ENCODE results near the gene SPTBN4.
A peak's percentile ranks its signal among the peaks of the same experiment; 100 is the strongest.
"Not testable (repeated sequence)": the region's sequence is repeated elsewhere in the genome, so short reads cannot be mapped to it uniquely, and the experiment has no call there.

SPTBN4 gene

DNA sequence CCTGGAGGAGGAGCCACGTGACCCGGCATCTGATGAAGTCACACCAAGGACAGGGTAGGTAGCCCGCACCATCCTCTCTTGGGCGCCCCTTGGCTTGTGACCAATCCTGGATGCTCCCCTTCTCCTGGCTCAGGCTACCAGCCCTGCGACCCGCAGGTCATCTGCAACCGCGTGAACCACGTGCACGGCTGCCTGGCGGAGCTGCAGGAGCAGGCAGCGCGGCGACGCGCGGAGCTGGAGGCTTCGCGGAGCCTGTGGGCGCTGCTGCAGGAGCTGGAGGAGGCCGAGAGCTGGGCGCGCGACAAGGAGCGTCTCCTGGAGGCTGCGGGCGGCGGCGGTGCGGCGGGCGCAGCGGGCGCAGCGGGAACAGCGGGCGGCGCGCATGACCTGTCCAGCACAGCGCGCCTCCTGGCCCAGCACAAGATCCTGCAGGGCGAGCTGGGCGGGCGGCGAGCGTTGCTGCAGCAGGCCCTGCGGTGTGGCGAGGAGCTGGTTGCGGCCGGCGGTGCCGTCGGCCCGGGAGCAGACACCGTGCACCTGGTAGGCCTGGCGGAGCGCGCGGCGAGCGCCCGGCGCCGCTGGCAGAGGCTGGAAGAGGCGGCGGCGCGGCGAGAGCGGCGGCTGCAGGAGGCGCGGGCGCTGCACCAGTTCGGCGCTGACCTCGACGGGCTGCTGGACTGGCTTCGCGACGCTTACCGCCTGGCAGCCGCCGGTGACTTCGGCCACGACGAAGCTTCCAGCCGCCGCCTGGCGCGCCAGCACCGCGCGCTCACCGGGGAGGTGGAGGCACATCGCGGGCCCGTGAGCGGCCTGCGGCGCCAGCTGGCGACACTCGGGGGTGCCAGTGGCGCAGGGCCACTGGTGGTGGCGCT, 45.9 kb downstream of the SPTBN4 start:
- Histone ChIP-seq H3K36me3 (ENCODE audit: insufficient read depth, low read length) (no peaks in the 10 kb centered on the region), H3K4me2 (ENCODE audit: low read length) (peak overlapping the region; percentile 56), H3K27me3 (ENCODE audit: control insufficient read depth, insufficient read depth, low read length) (peaks cover 43% of the 10 kb centered on the region), H3K9ac (ENCODE audit: low read depth, low read length) (no peak overlapping the region), H3K4me3 (ENCODE audit: low read length) (no peak overlapping the region), H3K9me3 (replicated peaks; ENCODE audit: low read length) (no peaks in the 10 kb centered on the region), H3K4me1 (ENCODE audit: control insufficient read depth, insufficient read depth, low read length) (peaks cover 3% of the 10 kb centered on the region)

DNA sequence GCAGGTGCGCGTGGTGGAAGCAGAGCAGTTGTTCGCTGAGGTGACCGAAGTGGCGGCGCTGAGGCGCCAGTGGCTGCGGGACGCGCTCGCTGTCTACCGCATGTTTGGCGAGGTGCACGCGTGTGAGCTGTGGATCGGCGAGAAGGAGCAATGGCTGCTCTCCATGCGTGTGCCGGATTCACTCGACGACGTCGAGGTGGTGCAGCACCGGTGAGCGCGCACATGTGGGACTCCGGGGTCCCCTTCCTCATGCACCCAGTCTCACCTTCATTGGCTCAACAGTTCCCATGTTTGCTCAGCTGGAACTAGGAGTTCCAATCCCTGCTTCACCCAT, 46.5 kb downstream of the SPTBN4 start:
- no peak overlapping the region for H3K9ac ChIP-seq (ENCODE audit: low read depth, low read length)
- H3K27me3 ChIP-seq (ENCODE audit: control insufficient read depth, insufficient read depth, low read length), result peaks cover 39% of the 10 kb centered on the region
- H3K4me3 ChIP-seq (ENCODE audit: low read length), result no peak overlapping the region
- H3K36me3 ChIP-seq (ENCODE audit: insufficient read depth, low read length), result no peaks in the 10 kb centered on the region
- no peaks in the 10 kb centered on the region for H3K9me3 ChIP-seq (replicated peaks; ENCODE audit: low read length)
- H3K4me2 ChIP-seq (ENCODE audit: low read length), result peak overlapping the region; percentile 56
- peaks cover 3% of the 10 kb centered on the region for H3K4me1 ChIP-seq (ENCODE audit: control insufficient read depth, insufficient read depth, low read length)

- no peaks in the 10 kb centered on the region for H3K9me3 ChIP-seq (replicated peaks; ENCODE audit: low read length)
- no peak overlapping the region for H3K9ac ChIP-seq (ENCODE audit: low read depth, low read length)
- H3K4me1 ChIP-seq (ENCODE audit: control insufficient read depth, insufficient read depth, low read length), result peaks cover 3% of the 10 kb centered on the region
- H3K27me3 ChIP-seq (ENCODE audit: control insufficient read depth, insufficient read depth, low read length), result peaks cover 39% of the 10 kb centered on the region
- H3K4me3 ChIP-seq (ENCODE audit: low read length), result no peak overlapping the region
- H3K4me2 ChIP-seq (ENCODE audit: low read length), result no peak overlapping the region
- H3K36me3 ChIP-seq (ENCODE audit: insufficient read depth, low read length), result no peaks in the 10 kb centered on the region
Measured at GRCh38 chr19:40513741-40514315, 47.0 kb downstream of the SPTBN4 start.

GRCh38 chr19:40517248-40517647, 50.4 kb downstream of the SPTBN4 start:
- no peak overlapping the region for H3K4me3 ChIP-seq (ENCODE audit: low read length)
- no peak overlapping the region for H3K9ac ChIP-seq (ENCODE audit: low read depth, low read length)
- H3K4me1 ChIP-seq (ENCODE audit: control insufficient read depth, insufficient read depth, low read length), result peaks cover 3% of the 10 kb centered on the region
- H3K4me2 ChIP-seq (ENCODE audit: low read length), result no peak overlapping the region
- no peaks in the 10 kb centered on the region for H3K36me3 ChIP-seq (ENCODE audit: insufficient read depth, low read length)
- peaks cover 42% of the 10 kb centered on the region for H3K27me3 ChIP-seq (ENCODE audit: control insufficient read depth, insufficient read depth, low read length)
- H3K9me3 ChIP-seq (replicated peaks; ENCODE audit: low read length), result no peaks in the 10 kb centered on the region

DNA sequence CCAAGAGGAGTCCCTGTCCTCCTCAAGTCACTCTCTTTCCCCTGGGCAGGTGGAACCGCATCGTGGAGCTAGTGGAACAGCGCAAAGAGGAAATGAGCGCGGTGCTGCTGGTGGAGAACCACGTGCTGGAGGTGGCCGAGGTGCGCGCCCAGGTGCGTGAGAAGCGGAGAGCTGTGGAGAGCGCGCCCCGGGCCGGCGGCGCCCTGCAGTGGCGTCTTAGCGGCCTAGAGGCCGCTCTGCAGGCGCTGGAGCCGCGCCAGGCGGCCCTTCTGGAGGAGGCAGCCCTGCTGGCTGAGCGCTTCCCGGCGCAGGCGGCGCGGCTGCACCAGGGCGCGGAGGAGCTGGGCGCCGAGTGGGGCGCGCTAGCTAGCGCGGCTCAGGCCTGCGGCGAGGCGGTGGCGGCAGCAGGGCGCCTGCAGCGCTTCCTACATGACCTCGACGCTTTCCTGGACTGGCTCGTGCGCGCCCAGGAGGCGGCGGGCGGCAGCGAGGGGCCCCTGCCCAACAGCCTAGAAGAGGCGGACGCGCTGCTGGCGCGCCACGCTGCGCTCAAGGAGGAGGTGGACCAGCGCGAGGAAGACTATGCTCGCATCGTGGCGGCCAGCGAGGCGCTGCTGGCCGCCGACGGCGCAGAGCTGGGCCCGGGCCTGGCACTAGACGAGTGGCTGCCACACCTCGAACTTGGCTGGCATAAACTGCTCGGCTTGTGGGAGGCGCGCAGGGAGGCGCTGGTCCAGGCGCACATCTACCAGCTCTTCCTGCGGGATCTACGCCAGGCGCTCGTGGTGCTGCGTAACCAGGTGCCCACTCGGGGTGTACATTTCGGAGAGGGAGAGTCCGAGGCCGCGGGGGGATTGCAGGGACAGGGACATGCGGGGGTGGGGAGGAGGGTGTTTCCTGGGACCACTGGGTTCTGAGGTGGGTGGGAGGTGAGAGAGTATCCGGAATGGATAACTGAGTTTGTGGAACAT, 52.8 kb downstream of the SPTBN4 start:
- Histone ChIP-seq H3K4me2 (ENCODE audit: low read length) (peak overlapping the region; percentile 52), H3K36me3 (ENCODE audit: insufficient read depth, low read length) (no peaks in the 10 kb centered on the region), H3K9ac (ENCODE audit: low read depth, low read length) (no peak overlapping the region), H3K4me1 (ENCODE audit: control insufficient read depth, insufficient read depth, low read length) (no peaks in the 10 kb centered on the region), H3K9me3 (replicated peaks; ENCODE audit: low read length) (no peaks in the 10 kb centered on the region), H3K4me3 (ENCODE audit: low read length) (no peak overlapping the region), H3K27me3 (ENCODE audit: control insufficient read depth, insufficient read depth, low read length) (peaks cover 24% of the 10 kb centered on the region)

- H3K9me3 ChIP-seq (replicated peaks; ENCODE audit: low read length), result no peaks in the 10 kb centered on the region
- H3K4me3 ChIP-seq (ENCODE audit: low read length), result no peak overlapping the region
- no peak overlapping the region for H3K4me2 ChIP-seq (ENCODE audit: low read length)
- H3K4me1 ChIP-seq (ENCODE audit: control insufficient read depth, insufficient read depth, low read length), result no peaks in the 10 kb centered on the region
- no peaks in the 10 kb centered on the region for H3K36me3 ChIP-seq (ENCODE audit: insufficient read depth, low read length)
- H3K9ac ChIP-seq (ENCODE audit: low read depth, low read length), result no peak overlapping the region
- H3K27me3 ChIP-seq (ENCODE audit: control insufficient read depth, insufficient read depth, low read length), result peaks cover 30% of the 10 kb centered on the region
Measured at GRCh38 chr19:40521276-40521675, 54.5 kb downstream of the SPTBN4 start.

- H3K9me3 ChIP-seq (replicated peaks; ENCODE audit: low read length); H3K4me3 ChIP-seq (ENCODE audit: low read length); H3K36me3 ChIP-seq (ENCODE audit: insufficient read depth, low read length); H3K9ac ChIP-seq (ENCODE audit: low read depth, low read length); H3K4me2 ChIP-seq (ENCODE audit: low read length); H3K4me1 ChIP-seq (ENCODE audit: control insufficient read depth, insufficient read depth, low read length): not testable (repeated sequence)
- peaks cover 29% of the 10 kb centered on the region for H3K27me3 ChIP-seq (ENCODE audit: control insufficient read depth, insufficient read depth, low read length)
Measured at GRCh38 chr19:40521900-40522299, 55.1 kb downstream of the SPTBN4 start.

DNA sequence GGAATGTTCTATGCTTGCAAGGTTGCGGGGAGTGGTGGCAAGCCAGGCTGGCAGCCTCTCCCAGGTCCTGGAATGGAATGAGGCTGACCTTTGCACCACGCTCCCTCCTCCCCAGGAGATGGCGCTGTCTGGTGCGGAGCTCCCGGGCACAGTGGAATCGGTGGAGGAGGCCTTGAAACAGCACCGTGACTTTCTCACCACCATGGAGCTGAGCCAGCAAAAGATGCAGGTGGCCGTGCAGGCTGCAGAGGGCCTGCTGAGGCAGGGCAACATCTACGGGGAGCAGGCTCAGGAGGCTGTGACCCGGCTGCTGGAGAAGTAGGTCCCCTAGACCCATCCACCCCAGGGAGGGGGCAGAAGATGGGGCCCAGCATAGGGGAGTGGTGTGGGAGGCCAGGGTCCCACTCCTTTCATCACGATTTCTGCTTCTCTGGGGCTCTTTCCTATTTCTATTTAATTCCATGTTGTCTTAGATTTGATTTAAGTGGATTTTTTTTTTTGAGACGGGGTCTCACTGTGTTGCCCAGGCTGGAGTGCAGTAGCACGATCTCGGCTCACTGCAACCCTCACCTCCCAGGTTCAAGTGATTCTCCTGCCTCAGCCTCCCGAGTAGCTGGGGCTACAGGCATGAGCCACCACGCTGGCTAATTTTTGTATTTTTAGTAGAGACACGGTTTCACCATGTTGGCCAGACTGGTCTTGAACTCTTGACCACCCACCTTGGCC, 56.7 kb downstream of the SPTBN4 start:
- Histone ChIP-seq H3K9me3 (replicated peaks; ENCODE audit: low read length) (no peaks in the 10 kb centered on the region), H3K4me1 (ENCODE audit: control insufficient read depth, insufficient read depth, low read length) (no peaks in the 10 kb centered on the region), H3K27me3 (ENCODE audit: control insufficient read depth, insufficient read depth, low read length) (peaks cover 22% of the 10 kb centered on the region), H3K4me3 (ENCODE audit: low read length) (no peak overlapping the region), H3K9ac (ENCODE audit: low read depth, low read length) (no peak overlapping the region), H3K36me3 (ENCODE audit: insufficient read depth, low read length) (no peaks in the 10 kb centered on the region), H3K4me2 (ENCODE audit: low read length) (no peak overlapping the region)

GRCh38 chr19:40524133-40524549, 57.3 kb downstream of the SPTBN4 start:
- Histone ChIP-seq H3K4me1 (ENCODE audit: control insufficient read depth, insufficient read depth, low read length) (no peaks in the 10 kb centered on the region), H3K27me3 (ENCODE audit: control insufficient read depth, insufficient read depth, low read length) (peaks cover 22% of the 10 kb centered on the region), H3K4me2 (ENCODE audit: low read length) (no peak overlapping the region), H3K9me3 (replicated peaks; ENCODE audit: low read length) (no peaks in the 10 kb centered on the region), H3K4me3 (ENCODE audit: low read length) (no peak overlapping the region), H3K36me3 (ENCODE audit: insufficient read depth, low read length) (no peaks in the 10 kb centered on the region), H3K9ac (ENCODE audit: low read depth, low read length) (no peak overlapping the region)

- H3K9me3 ChIP-seq (replicated peaks; ENCODE audit: low read length), result no peaks in the 10 kb centered on the region
- no peak overlapping the region for H3K9ac ChIP-seq (ENCODE audit: low read depth, low read length)
- peaks cover 17% of the 10 kb centered on the region for H3K27me3 ChIP-seq (ENCODE audit: control insufficient read depth, insufficient read depth, low read length)
- no peak overlapping the region for H3K4me2 ChIP-seq (ENCODE audit: low read length)
- H3K4me3 ChIP-seq (ENCODE audit: low read length), result no peak overlapping the region
- H3K4me1 ChIP-seq (ENCODE audit: control insufficient read depth, insufficient read depth, low read length), result no peaks in the 10 kb centered on the region
- no peaks in the 10 kb centered on the region for H3K36me3 ChIP-seq (ENCODE audit: insufficient read depth, low read length)
Measured at GRCh38 chr19:40524655-40525054, 57.9 kb downstream of the SPTBN4 start.
